AG04450 (cell line): ENCODE data around the gene SND1. TPM values are rescaled to one million over a fixed set of nuclear protein-coding genes. Genes with fewer than 3 reads are reported as not detected.
A peak's percentile ranks its signal among the peaks of the same experiment; 100 is the strongest.

Source experiments
- CTCF ChIA-PET: fragments of 300-600, 350-600 bp; formaldehyde crosslinking; extraction: SDS; loops from one replicate; lab custom pipeline; 2022; ENCODE audit warnings: antibody characterized with exemption, inconsistent platforms; lab: Charles Lee
- POLR2A ChIA-PET: fragments of 350-600 bp; formaldehyde crosslinking; extraction: SDS; loops from one replicate; lab custom pipeline; 2021; ENCODE audit warnings: antibody characterized with exemption, inconsistent platforms; lab: Yijun Ruan, JAX
- DNase-seq: peaks from one replicate; pipeline ENCODE4 v3.0.0-alpha.2; 2011; ENCODE audit warnings: low read depth, low spot score
- H3K27ac ChIP-seq: one replicate; pipeline ENCODE4 v1.5.1; 2012; ENCODE audit warnings: low read depth, low read length, control low read depth
- H3K27me3 ChIP-seq: one replicate; pipeline ENCODE4 v1.6.0; 2012; ENCODE audit warnings: low read length; ENCODE audit not compliant: control insufficient read depth, insufficient read depth
- H3K4me3 ChIP-seq: 2 replicates; pipeline ENCODE4 v1.5.1; 2011; ENCODE audit warnings: mild to moderate bottlenecking, low read depth, low read length, control low read depth
- H3K9me3 ChIP-seq: 2 replicates; pipeline ENCODE4 v1.5.1; 2012; ENCODE audit warnings: low read length; ENCODE audit not compliant: control insufficient read depth, insufficient read depth
- polyA plus RNA-seq: library from polyadenylated mRNA; depleted of rRNA; stranded (reverse); fragments of >200 nt; gene quantifications from 2 replicates; pipeline ENCODE4 v1.2.3, GENCODE V29; 2011
- TF ChIP-seq, protein P1 (sequence below): IDR thresholded peaks from 2 replicates; pipeline ENCODE4 v1.5.1; 2011; ENCODE audit warnings: low read depth, low read length, control low read depth, inconsistent platforms

SND1 gene
- polyA plus RNA-seq, 1 experiment, result 247 TPM

DNA sequence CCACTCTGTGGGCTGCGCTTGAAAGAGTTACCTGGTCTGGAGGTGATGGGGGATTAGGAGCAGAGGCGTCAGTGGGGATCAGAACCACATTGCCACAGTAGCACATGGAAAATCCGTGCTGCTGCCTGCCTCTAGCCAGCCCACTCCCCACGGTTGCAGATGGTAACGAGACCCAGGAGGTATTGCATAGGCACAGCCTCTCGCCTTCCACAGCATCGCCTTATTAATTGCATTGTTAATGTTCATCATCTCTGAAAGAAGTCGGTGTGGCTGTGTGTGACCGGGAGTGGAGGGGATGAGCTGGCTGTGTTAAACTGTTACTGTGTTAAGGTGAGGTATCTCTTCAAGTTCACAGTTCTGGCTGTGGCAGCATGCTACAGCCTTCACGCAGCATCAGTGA, 414.4 kb downstream of the SND1 start:
- Histone ChIP-seq H3K9me3 (no peaks in the 10 kb centered on the region), H3K27ac (no peak overlapping the region), H3K4me3 (no peak overlapping the region), H3K27me3 (no peaks in the 10 kb centered on the region)
- TF ChIP-seq, protein P1, sequence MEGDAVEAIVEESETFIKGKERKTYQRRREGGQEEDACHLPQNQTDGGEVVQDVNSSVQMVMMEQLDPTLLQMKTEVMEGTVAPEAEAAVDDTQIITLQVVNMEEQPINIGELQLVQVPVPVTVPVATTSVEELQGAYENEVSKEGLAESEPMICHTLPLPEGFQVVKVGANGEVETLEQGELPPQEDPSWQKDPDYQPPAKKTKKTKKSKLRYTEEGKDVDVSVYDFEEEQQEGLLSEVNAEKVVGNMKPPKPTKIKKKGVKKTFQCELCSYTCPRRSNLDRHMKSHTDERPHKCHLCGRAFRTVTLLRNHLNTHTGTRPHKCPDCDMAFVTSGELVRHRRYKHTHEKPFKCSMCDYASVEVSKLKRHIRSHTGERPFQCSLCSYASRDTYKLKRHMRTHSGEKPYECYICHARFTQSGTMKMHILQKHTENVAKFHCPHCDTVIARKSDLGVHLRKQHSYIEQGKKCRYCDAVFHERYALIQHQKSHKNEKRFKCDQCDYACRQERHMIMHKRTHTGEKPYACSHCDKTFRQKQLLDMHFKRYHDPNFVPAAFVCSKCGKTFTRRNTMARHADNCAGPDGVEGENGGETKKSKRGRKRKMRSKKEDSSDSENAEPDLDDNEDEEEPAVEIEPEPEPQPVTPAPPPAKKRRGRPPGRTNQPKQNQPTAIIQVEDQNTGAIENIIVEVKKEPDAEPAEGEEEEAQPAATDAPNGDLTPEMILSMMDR, result no peak
- DNase-seq, result no peak
- CTCF ChIA-PET, result interaction anchor here (1.0 to 1.3 kb wide), 2 partner anchors 12 to 358 kb away, joined by 3 read pairs; no protein-coding TSS in a partner anchor
- POLR2A ChIA-PET, result no interaction called here

DNA sequence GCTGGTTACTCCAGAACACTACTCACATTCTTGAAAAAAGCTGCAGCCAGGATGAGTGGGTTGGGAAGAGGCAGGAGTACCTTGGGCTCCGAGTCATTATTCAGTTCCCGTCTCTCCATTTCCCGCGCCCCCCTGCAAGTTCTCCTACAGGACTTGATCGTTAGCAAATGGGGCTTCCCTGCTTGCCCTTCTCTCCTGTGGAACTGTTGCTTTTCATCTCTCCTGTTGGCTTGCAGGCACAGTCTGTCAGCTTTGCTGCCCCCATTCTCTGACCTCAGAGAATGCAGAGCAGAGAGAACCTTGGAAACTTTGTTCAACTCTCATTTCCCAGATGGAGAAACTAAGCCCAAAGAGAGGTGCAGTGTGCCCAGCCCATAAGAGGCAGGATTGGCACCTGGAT, 414.9 kb downstream of the SND1 start:
- H3K9me3 ChIP-seq, result no peaks in the 10 kb centered on the region
- ChIA-PET POLR2A (no interaction called here), CTCF (interaction anchor here (1.0 to 1.3 kb wide), 2 partner anchors 12 to 358 kb away, joined by 3 read pairs; no protein-coding TSS in a partner anchor)
- no peaks in the 10 kb centered on the region for H3K27me3 ChIP-seq
- TF ChIP-seq, protein P1, result peak; percentile 27
- H3K27ac ChIP-seq, result no peak overlapping the region
- DNase-seq, result no peak
- H3K4me3 ChIP-seq, result no peak overlapping the region

- Histone ChIP-seq H3K27ac (no peak overlapping the region), H3K4me3 (no peak overlapping the region), H3K27me3 (no peaks in the 10 kb centered on the region), H3K9me3 (no peaks in the 10 kb centered on the region)
- TF ChIP-seq, protein P1, result no peak
- ChIA-PET POLR2A (interaction anchor here (0.8 kb wide), 1 partner anchor 107 kb away, joined by 4 read pairs; no protein-coding TSS in a partner anchor), CTCF (no interaction called here)
- DNase-seq, result no peak
Observed at GRCh38 chr7:128067983-128068382, 416.0 kb downstream of the SND1 start.

DNA sequence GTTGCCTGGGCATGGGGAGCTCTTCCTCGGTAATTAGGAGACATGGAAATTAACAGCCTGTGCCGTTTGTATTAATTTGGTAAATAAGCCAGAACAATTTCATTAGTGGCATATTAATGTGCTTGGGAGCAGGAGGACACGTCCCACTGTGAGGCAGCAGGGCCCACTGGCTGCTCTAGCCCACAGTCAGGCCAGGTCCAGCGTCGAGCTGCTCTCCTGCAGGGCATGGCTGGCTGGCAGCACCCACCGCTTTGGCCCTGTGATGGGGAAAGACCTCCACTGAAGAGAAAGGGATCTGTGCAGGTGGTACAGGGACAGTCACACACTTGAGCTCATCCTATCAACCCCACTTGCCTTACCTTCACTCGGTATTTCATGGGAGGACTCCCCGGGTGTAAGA, 416.8 kb downstream of the SND1 start:
- Histone ChIP-seq H3K27me3 (no peaks in the 10 kb centered on the region), H3K27ac (no peak overlapping the region), H3K9me3 (no peaks in the 10 kb centered on the region), H3K4me3 (no peak overlapping the region)
- ChIA-PET CTCF (interaction anchor here (0.8 to 1.9 kb wide), 4 partner anchors 9 to 360 kb away, joined by 3 to 11 read pairs (median 4); no protein-coding TSS in a partner anchor), POLR2A (no interaction called here)
- TF ChIP-seq, protein P1, result no peak
- DNase-seq, result no peak

- TF ChIP-seq, protein P1, result no peak
- CTCF ChIA-PET, result interaction anchor here (0.8 to 1.9 kb wide), 4 partner anchors 10 to 361 kb away, joined by 3 to 11 read pairs (median 4); no protein-coding TSS in a partner anchor
- Histone ChIP-seq H3K9me3 (no peaks in the 10 kb centered on the region), H3K4me3 (no peak overlapping the region), H3K27me3 (no peaks in the 10 kb centered on the region), H3K27ac (no peak overlapping the region)
- POLR2A ChIA-PET, result no interaction called here
- DNase-seq, result no peak
Observed at GRCh38 chr7:128069373-128070364, 417.7 kb downstream of the SND1 start.
